ENCODE measurements around the gene ZDHHC5. TPM values are rescaled to one million over a fixed set of nuclear protein-coding genes. Genes with fewer than 3 reads are reported as not detected.

The ZDHHC5 gene
- total RNA-seq, 1 donor from 2014 or later, result 89.8 TPM

GRCh38 chr11:57643802-57644201 is 24.1 kb upstream of the ZDHHC5 start:
- Mint-ChIP-seq H3K4me3 (ENCODE audit: unreplicated experiment) (peak overlapping the region; percentile 45), H3K9me3 (ENCODE audit: unreplicated experiment) (no peaks in the 10 kb centered on the region), H3K27me3 (ENCODE audit: low read depth, unreplicated experiment) (no peaks in the 10 kb centered on the region), H3K36me3 (ENCODE audit: low read depth, unreplicated experiment) (no peaks in the 10 kb centered on the region), H3K4me1 (ENCODE audit: low read depth, unreplicated experiment) (peaks cover 65% of the 10 kb centered on the region), H3K27ac (ENCODE audit: unreplicated experiment) (peak overlapping the region; percentile 60)
- TF ChIP-seq CTCF (IDR thresholded peaks at IDR 0.05; ENCODE audit: insufficient read depth, low read depth, low read length) (no peak), EZH2 (IDR thresholded peaks at IDR 0.05; ENCODE audit: insufficient read depth, low read length) (no peak)
- Histone ChIP-seq H3K4me1 (ENCODE audit: insufficient read depth, low read length) (peaks cover 36% of the 10 kb centered on the region), H3K36me3 (ENCODE audit: insufficient read depth, low read length) (no peaks in the 10 kb centered on the region), H3K27me3 (ENCODE audit: insufficient read depth, low read length) (peaks cover 35% of the 10 kb centered on the region), H3K4me3 (ENCODE audit: insufficient read depth, low read depth, low read length) (no peak overlapping the region), H3K79me2 (ENCODE audit: insufficient read depth, low read length) (peaks cover 30% of the 10 kb centered on the region), H3K27ac (ENCODE audit: low read depth, low read length) (no peak overlapping the region), H4K20me1 (ENCODE audit: insufficient read depth, low read length) (peaks cover 93% of the 10 kb centered on the region), H3K9me3 (ENCODE audit: insufficient read depth, low read depth, low read length) (no peaks in the 10 kb centered on the region), H3K4me2 (ENCODE audit: low read length) (no peak overlapping the region), H3K9ac (ENCODE audit: low read length) (no peak overlapping the region), H2AFZ (ENCODE audit: low read depth, low read length) (no peak overlapping the region)
- FAIRE-seq (no peak), DNase-seq (ENCODE audit: low read depth) (no peak)

DNA sequence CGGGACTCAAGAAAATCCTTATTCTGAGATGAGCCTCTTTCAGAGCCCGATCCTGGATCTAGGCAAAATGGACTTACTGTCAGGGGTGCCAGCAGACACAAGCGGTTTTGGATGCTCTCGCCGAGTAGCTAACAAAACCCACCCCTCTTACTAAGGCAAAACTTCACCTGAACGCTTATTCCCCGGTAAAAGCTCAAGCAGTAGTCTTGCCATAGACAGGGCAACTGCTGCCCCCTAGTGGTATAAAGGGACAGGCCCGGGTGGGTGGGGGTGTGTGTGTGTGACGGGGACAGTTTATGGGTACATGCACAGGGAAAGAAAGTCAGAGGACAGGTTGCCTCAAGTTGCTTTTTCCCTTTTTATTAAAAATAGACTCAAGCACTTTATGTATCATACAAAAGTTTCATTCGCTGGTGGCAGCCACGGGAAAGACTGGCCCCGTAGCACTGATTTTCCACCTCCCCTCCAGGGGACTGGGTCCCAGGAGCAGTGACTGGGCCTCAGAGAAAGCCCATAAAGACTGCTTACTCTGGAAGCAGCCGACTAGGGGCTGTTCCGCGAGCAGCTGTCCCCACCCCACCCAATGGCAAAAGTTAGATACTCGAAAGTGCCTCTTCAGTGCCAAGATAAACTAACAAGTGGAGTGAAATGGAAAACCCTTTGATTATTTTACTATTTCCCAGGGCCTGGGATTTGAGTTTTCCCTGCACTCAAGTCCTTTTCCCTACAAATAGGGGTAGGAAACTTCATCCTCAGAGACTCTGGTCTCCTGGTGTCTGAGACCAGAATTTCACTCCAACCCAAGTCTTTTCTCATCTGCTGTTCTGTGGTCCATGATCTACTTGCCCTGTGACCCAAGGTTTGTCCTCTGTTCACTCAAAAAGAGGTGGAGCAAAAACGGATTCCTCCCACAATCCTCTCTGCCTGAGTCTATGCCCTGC is 22.9 kb upstream of the ZDHHC5 start:
- Histone ChIP-seq H3K27ac (ENCODE audit: low read depth, low read length) (no peak overlapping the region), H3K9ac (ENCODE audit: low read length) (peak overlapping the region; percentile 20), H3K27me3 (ENCODE audit: insufficient read depth, low read length) (peaks cover 37% of the 10 kb centered on the region), H3K4me3 (ENCODE audit: insufficient read depth, low read depth, low read length) (no peak overlapping the region), H3K36me3 (ENCODE audit: insufficient read depth, low read length) (no peaks in the 10 kb centered on the region), H2AFZ (ENCODE audit: low read depth, low read length) (no peak overlapping the region), H3K4me1 (ENCODE audit: insufficient read depth, low read length) (peaks cover 37% of the 10 kb centered on the region), H4K20me1 (ENCODE audit: insufficient read depth, low read length) (peaks cover 94% of the 10 kb centered on the region), H3K4me2 (ENCODE audit: low read length) (peak overlapping the region; percentile 46), H3K9me3 (ENCODE audit: insufficient read depth, low read depth, low read length) (no peaks in the 10 kb centered on the region), H3K79me2 (ENCODE audit: insufficient read depth, low read length) (peaks cover 18% of the 10 kb centered on the region)
- Mint-ChIP-seq H3K9me3 (ENCODE audit: unreplicated experiment) (no peaks in the 10 kb centered on the region), H3K4me1 (ENCODE audit: low read depth, unreplicated experiment) (peaks cover 72% of the 10 kb centered on the region), H3K4me3 (ENCODE audit: unreplicated experiment) (peak overlapping the region; percentile 20), H3K36me3 (ENCODE audit: low read depth, unreplicated experiment) (no peaks in the 10 kb centered on the region), H3K27ac (ENCODE audit: unreplicated experiment) (peak overlapping the region; percentile 58), H3K27me3 (ENCODE audit: low read depth, unreplicated experiment) (no peaks in the 10 kb centered on the region)
- DNase-seq (ENCODE audit: low read depth) (peak; percentile 33), FAIRE-seq (no peak)
- TF ChIP-seq CTCF (IDR thresholded peaks at IDR 0.05; ENCODE audit: insufficient read depth, low read depth, low read length), result peak; percentile 70
- TF ChIP-seq EZH2 (IDR thresholded peaks at IDR 0.05; ENCODE audit: insufficient read depth, low read length), result no peak

DNA sequence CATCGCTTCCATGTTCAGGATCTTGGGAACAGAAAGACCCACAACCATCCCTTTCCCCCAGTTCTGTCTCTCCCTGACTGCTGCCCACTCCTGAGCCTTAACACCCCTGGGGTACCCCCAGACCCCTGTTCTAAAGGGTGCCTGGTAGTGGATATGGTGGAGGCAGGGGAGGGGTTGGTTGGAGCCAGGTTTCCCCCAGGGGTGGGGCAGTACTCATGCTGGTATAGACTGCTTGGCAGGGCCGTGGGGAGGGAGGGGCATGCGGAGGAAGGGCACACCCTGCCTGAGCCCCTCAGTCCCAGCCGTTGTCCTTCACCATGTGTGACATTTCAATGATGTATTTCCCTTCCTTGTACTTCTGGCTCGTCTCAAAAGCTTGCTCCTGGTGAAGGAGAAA is 22.2 kb upstream of the ZDHHC5 start:
- H3K9ac ChIP-seq (ENCODE audit: low read length), result no peak overlapping the region
- Mint-ChIP-seq H3K4me3 (ENCODE audit: unreplicated experiment) (peak overlapping the region; percentile 63), H3K27me3 (ENCODE audit: low read depth, unreplicated experiment) (no peaks in the 10 kb centered on the region), H3K27ac (ENCODE audit: unreplicated experiment) (no peak overlapping the region), H3K4me1 (ENCODE audit: low read depth, unreplicated experiment) (peaks cover 72% of the 10 kb centered on the region), H3K9me3 (ENCODE audit: unreplicated experiment) (no peaks in the 10 kb centered on the region), H3K36me3 (ENCODE audit: low read depth, unreplicated experiment) (no peaks in the 10 kb centered on the region)
- no peak overlapping the region for H3K27ac ChIP-seq (ENCODE audit: low read depth, low read length)
- peaks cover 11% of the 10 kb centered on the region for H3K79me2 ChIP-seq (ENCODE audit: insufficient read depth, low read length)
- H3K4me3 ChIP-seq (ENCODE audit: insufficient read depth, low read depth, low read length), result no peak overlapping the region
- DNase-seq (ENCODE audit: low read depth) (no peak), FAIRE-seq (no peak)
- no peaks in the 10 kb centered on the region for H3K36me3 ChIP-seq (ENCODE audit: insufficient read depth, low read length)
- TF ChIP-seq EZH2 (IDR thresholded peaks at IDR 0.05; ENCODE audit: insufficient read depth, low read length) (no peak), CTCF (IDR thresholded peaks at IDR 0.05; ENCODE audit: insufficient read depth, low read depth, low read length) (no peak)
- H3K27me3 ChIP-seq (ENCODE audit: insufficient read depth, low read length), result peaks cover 37% of the 10 kb centered on the region
- peaks cover 33% of the 10 kb centered on the region for H3K4me1 ChIP-seq (ENCODE audit: insufficient read depth, low read length)
- no peaks in the 10 kb centered on the region for H3K9me3 ChIP-seq (ENCODE audit: insufficient read depth, low read depth, low read length)
- no peak overlapping the region for H3K4me2 ChIP-seq (ENCODE audit: low read length)
- no peak overlapping the region for H2AFZ ChIP-seq (ENCODE audit: low read depth, low read length)
- peaks cover 87% of the 10 kb centered on the region for H4K20me1 ChIP-seq (ENCODE audit: insufficient read depth, low read length)

Measured in astrocyte (in vitro differentiated cells and primary cell).